ENCODE data around the gene SAXO2.
"Not testable (repeated sequence)": the region's sequence is repeated elsewhere in the genome, so short reads cannot be mapped to it uniquely, and the experiment has no call there.

The SAXO2 gene

GRCh38 chr15:82262422-82263026 is at the start of gene SAXO2, which contains the start of gene EFL1:
TSS of gene SAXO2 (plus strand) at chr15:82262818. CDS start at chr15:82262880, 62 bp downstream.
TSS of gene EFL1 (minus strand) at chr15:82262734. CDS start at chr15:82261778, 956 bp downstream.
- Histone ChIP-seq H3K4me3 (peak within 1 kb of the TSS; percentile 96), H3K27ac (peak within 1 kb of the TSS; percentile 27 to 83)

GRCh38 chr15:82216092-82216491 is 46.5 kb upstream of the SAXO2 start:
- DNase-seq (ENCODE audit: low spot score); H3K27ac ChIP-seq; H3K4me3 ChIP-seq: not testable (repeated sequence)

More at GRCh38 chr15:82262422-82263026, at the start of gene SAXO2, which contains the start of gene EFL1:
- DNase-seq (ENCODE audit: low spot score) = peak; percentile 96
- TF ChIP-seq CTCF (IDR thresholded peaks at IDR 0.05) = no peak

GRCh38 chr15:82221535-82221934 is 41.1 kb upstream of the SAXO2 start:
- H3K27ac ChIP-seq; H3K4me3 ChIP-seq; DNase-seq (ENCODE audit: low spot score): not testable (repeated sequence)

GRCh38 chr15:82228750-82229149 is 33.9 kb upstream of the SAXO2 start:
- TF ChIP-seq CTCF (IDR thresholded peaks at IDR 0.05) = no peak
- Histone ChIP-seq H3K4me3 (no peak overlapping the region), H3K27ac (no peak overlapping the region)
- DNase-seq (ENCODE audit: low spot score) = no peak

- no peak overlapping the region for H3K4me3 ChIP-seq
- no peak for DNase-seq (ENCODE audit: low spot score)
- no peak for TF ChIP-seq CTCF (IDR thresholded peaks at IDR 0.05)
- no peak overlapping the region for H3K27ac ChIP-seq
Observed at GRCh38 chr15:82231233-82231632, 31.4 kb upstream of the SAXO2 start.

- TF ChIP-seq CTCF (IDR thresholded peaks at IDR 0.05) = no peak
- H3K27ac ChIP-seq = no peak overlapping the region
Observed at GRCh38 chr15:82231842-82232241, 30.8 kb upstream of the SAXO2 start.

GRCh38 chr15:82237944-82238534 is 24.6 kb upstream of the SAXO2 start:
- not testable (repeated sequence) for DNase-seq (ENCODE audit: low spot score); H3K27ac ChIP-seq; H3K4me3 ChIP-seq

More at GRCh38 chr15:82231842-82232241, 30.8 kb upstream of the SAXO2 start:
- no peak for DNase-seq (ENCODE audit: low spot score)
- H3K4me3 ChIP-seq = no peak overlapping the region

- Histone ChIP-seq H3K27ac (no peak overlapping the region), H3K4me3 (no peak overlapping the region)
- no peak for DNase-seq (ENCODE audit: low spot score)
- TF ChIP-seq CTCF (IDR thresholded peaks at IDR 0.05) = no peak
Observed at GRCh38 chr15:82239685-82240391, 22.8 kb upstream of the SAXO2 start.

- H3K4me3 ChIP-seq; H3K27ac ChIP-seq; DNase-seq (ENCODE audit: low spot score): not testable (repeated sequence)
Observed at GRCh38 chr15:82241836-82242499, 20.6 kb upstream of the SAXO2 start.

- not testable (repeated sequence) for DNase-seq (ENCODE audit: low spot score); H3K27ac ChIP-seq; H3K4me3 ChIP-seq
Observed at GRCh38 chr15:82243644-82244043, 19.0 kb upstream of the SAXO2 start.

GRCh38 chr15:82245956-82246355 is 16.7 kb upstream of the SAXO2 start:
- H3K4me3 ChIP-seq; H3K27ac ChIP-seq; DNase-seq (ENCODE audit: low spot score): not testable (repeated sequence)

- H3K27ac ChIP-seq; H3K4me3 ChIP-seq; DNase-seq (ENCODE audit: low spot score): not testable (repeated sequence)
Observed at GRCh38 chr15:82248261-82248660, 14.4 kb upstream of the SAXO2 start.
